Duodenal mucosa (tissue), 2 donors: ENCODE results near the gene SLC35F3.

ENCODE experiments used
- H3K27ac ChIP-seq: one replicate; pipeline ENCODE4 v1.7.0; 2013; ENCODE audit warnings: low read depth, low read length
- H3K27me3 ChIP-seq, 2 donors: one replicate each; pipeline ENCODE4 v1.7.0; 2013; ENCODE audit warnings: low read length in 2 of 2, control low read depth in 1 of 2; ENCODE audit not compliant: insufficient read depth in 2 of 2, control insufficient read depth in 1 of 2
- H3K36me3 ChIP-seq, 2 donors: one replicate each; pipeline ENCODE4 v1.7.0; 2013; ENCODE audit warnings: low read length in 2 of 2, control low read depth in 1 of 2; ENCODE audit not compliant: insufficient read depth in 2 of 2, control insufficient read depth in 1 of 2
- H3K4me1 ChIP-seq, 2 donors: one replicate each; pipeline ENCODE4 v1.7.0; 2013; ENCODE audit warnings: low read length in 2 of 2, control low read depth in 1 of 2; ENCODE audit not compliant: insufficient read depth in 2 of 2, control insufficient read depth in 1 of 2
- H3K4me3 ChIP-seq, 2 donors: one replicate each; pipeline ENCODE4 v1.7.0; 2013; ENCODE audit warnings: low read length in 2 of 2, low read depth in 1 of 2
- H3K9ac ChIP-seq, 2 donors: one replicate each; pipeline ENCODE4 v1.7.0; 2013; ENCODE audit warnings: low read length in 2 of 2, low read depth in 1 of 2
- H3K9me3 ChIP-seq, 2 donors: one replicate each; pipeline ENCODE4 v1.7.0; 2013; ENCODE audit warnings: low read length in 2 of 2, control low read depth in 1 of 2; ENCODE audit not compliant: control insufficient read depth in 1 of 2

Gene SLC35F3

GRCh38 chr1:233962878-233963277, 58.4 kb downstream of the SLC35F3 start:
- Histone ChIP-seq H3K9me3 (peaks cover 3 to 4% of the 10 kb centered on the region in 2 donors), H3K4me1 (no peaks in the 10 kb centered on the region), H3K4me3 (no peak overlapping the region), H3K27ac (no peak overlapping the region), H3K27me3 (peaks cover 0 to 2% of the 10 kb centered on the region in 2 donors), H3K9ac (no peak overlapping the region), H3K36me3 (no peaks in the 10 kb centered on the region)

DNA sequence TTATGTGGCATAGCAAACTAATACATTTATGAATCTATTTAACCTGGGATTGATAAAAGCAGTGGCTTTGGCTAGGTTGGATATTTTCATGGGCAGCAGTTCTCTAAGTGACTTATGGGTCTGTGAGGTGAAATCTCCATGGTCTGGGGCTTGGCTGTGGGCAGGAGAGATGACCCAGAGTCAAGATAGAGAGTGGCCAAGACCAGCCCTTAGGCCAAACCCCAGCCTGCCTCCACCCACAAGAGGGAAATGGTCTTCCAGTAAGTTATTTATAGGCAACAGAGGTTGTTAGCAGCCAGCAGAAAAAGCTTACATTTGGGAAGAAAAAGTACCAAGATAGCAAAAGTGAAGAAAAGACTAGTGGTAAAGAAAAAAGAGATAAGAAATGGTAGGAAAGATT, 61.4 kb downstream of the SLC35F3 start:
- peaks cover 0 to 4% of the 10 kb centered on the region in 2 donors for H3K9me3 ChIP-seq
- no peaks in the 10 kb centered on the region for H3K4me1 ChIP-seq
- H3K4me3 ChIP-seq, result no peak overlapping the region
- no peak overlapping the region for H3K9ac ChIP-seq
- H3K27me3 ChIP-seq, result peaks cover 0 to 2% of the 10 kb centered on the region in 2 donors
- H3K36me3 ChIP-seq, result no peaks in the 10 kb centered on the region
- H3K27ac ChIP-seq, result no peak overlapping the region

GRCh38 chr1:233971753-233972152, 67.3 kb downstream of the SLC35F3 start:
- H3K9me3 ChIP-seq, result no peaks in the 10 kb centered on the region
- no peaks in the 10 kb centered on the region for H3K4me1 ChIP-seq
- no peak overlapping the region for H3K27ac ChIP-seq
- no peaks in the 10 kb centered on the region for H3K27me3 ChIP-seq
- H3K9ac ChIP-seq, result no peak overlapping the region
- H3K4me3 ChIP-seq, result no peak overlapping the region
- H3K36me3 ChIP-seq, result no peaks in the 10 kb centered on the region

GRCh38 chr1:233972563-233972950, 68.1 kb downstream of the SLC35F3 start:
- no peaks in the 10 kb centered on the region for H3K36me3 ChIP-seq
- no peak overlapping the region for H3K27ac ChIP-seq
- H3K9ac ChIP-seq, result no peak overlapping the region
- no peaks in the 10 kb centered on the region for H3K4me1 ChIP-seq
- no peaks in the 10 kb centered on the region for H3K27me3 ChIP-seq
- no peak overlapping the region for H3K4me3 ChIP-seq
- H3K9me3 ChIP-seq, result no peaks in the 10 kb centered on the region

DNA sequence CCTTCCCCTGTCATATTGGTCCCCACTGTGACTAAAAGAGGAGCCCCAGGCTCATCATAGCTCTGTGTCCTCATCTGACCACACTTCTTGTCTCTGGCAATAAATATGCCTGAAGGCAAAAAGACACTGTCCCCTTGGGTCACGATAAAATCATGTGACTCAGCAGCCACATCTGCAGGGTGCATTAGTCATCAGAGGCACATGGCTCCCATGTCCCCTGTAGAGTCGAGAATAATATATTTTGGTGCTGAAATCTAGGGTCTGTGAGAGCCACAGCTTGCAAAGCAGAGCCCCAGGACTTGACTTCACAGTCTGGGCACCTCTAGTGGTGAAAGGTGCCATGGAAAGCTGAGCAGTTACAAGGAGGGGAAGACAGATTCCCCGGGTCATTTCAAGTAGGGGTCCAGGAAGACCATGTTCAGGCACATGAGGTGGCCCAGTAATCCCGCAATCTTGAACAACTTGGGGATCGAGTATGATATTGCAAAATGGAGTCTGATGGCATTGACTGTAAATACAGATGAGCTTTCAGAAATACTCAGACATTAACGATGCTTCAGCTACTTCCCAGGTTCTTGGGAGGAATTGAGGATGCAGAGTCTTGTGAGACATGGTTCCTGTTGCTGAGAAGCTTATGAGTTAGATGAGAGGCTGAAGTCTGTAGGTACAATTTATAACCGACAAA, 68.6 kb downstream of the SLC35F3 start:
- H3K9me3 ChIP-seq, result no peaks in the 10 kb centered on the region
- no peaks in the 10 kb centered on the region for H3K27me3 ChIP-seq
- H3K9ac ChIP-seq, result no peak overlapping the region
- H3K27ac ChIP-seq, result no peak overlapping the region
- no peaks in the 10 kb centered on the region for H3K4me1 ChIP-seq
- no peak overlapping the region for H3K4me3 ChIP-seq
- no peaks in the 10 kb centered on the region for H3K36me3 ChIP-seq

DNA sequence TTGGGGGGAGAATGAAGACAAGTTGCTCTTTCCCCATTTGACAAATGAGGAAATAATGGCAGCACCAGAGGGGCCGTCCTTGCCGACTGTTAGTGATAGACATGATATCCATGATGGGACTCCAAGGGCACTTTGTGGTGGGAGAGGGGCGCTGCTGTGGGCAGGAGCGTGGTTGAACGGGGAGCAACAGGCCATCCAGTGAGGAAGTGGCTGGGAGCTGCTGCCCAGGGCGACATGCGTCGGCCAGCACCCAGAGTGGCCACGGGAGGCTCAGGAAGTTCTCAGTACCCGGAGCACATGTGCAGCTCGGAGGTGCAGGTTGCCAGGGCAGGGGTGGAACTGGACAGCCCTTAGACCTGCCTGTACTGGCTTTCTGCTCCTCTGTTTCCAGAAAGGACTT, 71.0 kb downstream of the SLC35F3 start:
- H3K4me3 ChIP-seq, result no peak overlapping the region
- H3K27ac ChIP-seq, result no peak overlapping the region
- H3K9ac ChIP-seq, result no peak overlapping the region
- H3K4me1 ChIP-seq, result no peaks in the 10 kb centered on the region
- H3K36me3 ChIP-seq, result no peaks in the 10 kb centered on the region
- H3K9me3 ChIP-seq, result no peaks in the 10 kb centered on the region
- no peaks in the 10 kb centered on the region for H3K27me3 ChIP-seq

GRCh38 chr1:233981042-233981675, 76.7 kb downstream of the SLC35F3 start:
- Histone ChIP-seq H3K4me3 (no peak overlapping the region), H3K9ac (no peak overlapping the region), H3K36me3 (no peaks in the 10 kb centered on the region), H3K27me3 (no peaks in the 10 kb centered on the region), H3K9me3 (no peaks in the 10 kb centered on the region), H3K27ac (no peak overlapping the region), H3K4me1 (no peaks in the 10 kb centered on the region)

GRCh38 chr1:233982827-233983518, 78.5 kb downstream of the SLC35F3 start:
- H3K9me3 ChIP-seq, result no peaks in the 10 kb centered on the region
- H3K4me3 ChIP-seq, result no peak overlapping the region
- H3K9ac ChIP-seq, result no peak overlapping the region
- no peak overlapping the region for H3K27ac ChIP-seq
- H3K27me3 ChIP-seq, result no peaks in the 10 kb centered on the region
- no peaks in the 10 kb centered on the region for H3K36me3 ChIP-seq
- H3K4me1 ChIP-seq, result no peaks in the 10 kb centered on the region

DNA sequence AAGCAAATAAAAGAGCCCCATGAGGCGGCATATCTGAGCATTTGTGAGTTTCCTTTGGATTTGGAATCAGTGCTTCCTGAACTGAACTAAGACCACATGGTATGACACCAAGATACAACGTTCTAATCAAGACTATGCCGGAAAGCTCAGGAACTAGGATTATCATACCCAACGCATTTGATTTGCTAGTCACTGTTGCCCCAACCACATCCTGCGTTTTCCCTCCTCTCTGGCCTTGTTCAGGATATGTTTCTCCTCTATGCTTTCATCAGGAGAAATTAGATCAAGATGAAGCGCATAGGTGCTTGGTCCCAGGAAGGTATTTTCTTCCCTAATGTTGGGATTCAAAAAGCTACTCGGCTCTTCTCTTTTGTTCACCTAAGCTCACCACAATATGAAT, 79.3 kb downstream of the SLC35F3 start:
- H3K4me1 ChIP-seq, result no peaks in the 10 kb centered on the region
- no peaks in the 10 kb centered on the region for H3K36me3 ChIP-seq
- no peak overlapping the region for H3K27ac ChIP-seq
- no peaks in the 10 kb centered on the region for H3K27me3 ChIP-seq
- no peaks in the 10 kb centered on the region for H3K9me3 ChIP-seq
- no peak overlapping the region for H3K4me3 ChIP-seq
- no peak overlapping the region for H3K9ac ChIP-seq

DNA sequence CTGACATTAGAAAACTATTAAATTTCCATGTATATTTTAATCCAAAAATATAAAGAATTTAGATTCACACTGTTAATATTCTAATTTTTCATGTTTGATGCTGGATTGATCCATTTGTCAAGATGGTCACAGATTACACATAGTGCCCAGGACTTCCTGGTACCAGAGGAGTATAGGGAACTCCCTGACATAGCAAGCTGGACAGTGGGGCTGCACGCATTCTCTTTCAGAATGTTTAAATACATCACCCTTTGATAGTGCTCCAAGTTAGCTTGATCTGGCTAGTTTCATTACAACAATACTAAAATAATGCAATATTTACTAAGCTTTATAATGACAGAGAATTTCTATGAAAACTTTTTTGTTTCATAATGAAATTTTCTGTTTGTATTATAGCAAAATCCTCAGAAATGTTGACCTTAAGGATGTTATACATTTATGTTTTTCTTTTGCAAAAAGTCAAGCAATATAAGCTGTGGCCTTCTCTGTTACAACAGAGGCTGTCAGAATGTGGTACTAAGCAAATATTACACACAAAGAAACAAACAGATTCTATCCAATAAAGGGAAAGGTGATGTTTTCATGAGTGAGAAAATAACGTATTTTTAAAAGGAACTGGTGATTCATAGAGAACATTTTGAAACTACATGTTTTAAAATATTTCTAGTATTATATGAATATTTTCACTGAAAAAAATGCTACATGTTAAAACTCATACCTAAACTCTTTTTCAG, 84.7 kb downstream of the SLC35F3 start:
- Histone ChIP-seq H3K4me1 (no peaks in the 10 kb centered on the region), H3K9me3 (no peaks in the 10 kb centered on the region), H3K27ac (no peak overlapping the region), H3K36me3 (no peaks in the 10 kb centered on the region), H3K4me3 (no peak overlapping the region), H3K9ac (no peak overlapping the region), H3K27me3 (no peaks in the 10 kb centered on the region)
